B cell (primary cell): ENCODE measurements around the gene ABCA4. TPM values are rescaled to one million over a fixed set of nuclear protein-coding genes. Genes with fewer than 3 reads are reported as not detected.
"Not testable (repeated sequence)": the region's sequence is repeated elsewhere in the genome, so short reads cannot be mapped to it uniquely, and the experiment has no call there.

Source experiments
- ATAC-seq: fragments of 200-7000 bp; cut with Tn5 transposase; one replicate; pipeline ENCODE4 v1.10.0; 2021; ENCODE audit warnings: low read depth, mild to moderate bottlenecking, moderate number of reproducible peaks, moderate library complexity
- CTCF ChIA-PET: fragments of 350-600 bp; sonication (Branson Sonifier 250); formaldehyde crosslinking; loops from one replicate; lab custom pipeline; 2021; ENCODE audit warnings: antibody characterized with exemption, inconsistent platforms; lab: Charles Lee
- POLR2A ChIA-PET: fragments of 350-600 bp; sonication (Branson Sonifier 250); formaldehyde crosslinking; loops from one replicate; lab custom pipeline; 2021; ENCODE audit warnings: antibody characterized with exemption; lab: Charles Lee
- DNase-seq: peaks from one replicate; pipeline ENCODE4 v3.0.0; 2013
- H2AFZ ChIP-seq: 2 replicates; pipeline ENCODE4 v1.6.1; 2012; ENCODE audit warnings: mild to moderate bottlenecking, low read depth, low read length; ENCODE audit not compliant: insufficient read depth, poor library complexity, severe bottlenecking
- H3K27ac ChIP-seq, 2 donors: 1 replicate in 1 of 2; 2 replicates in 1 of 2; pipeline ENCODE4 v1.5.1; 2012 to 2013; ENCODE audit warnings: low read length in 2 of 2, mild to moderate bottlenecking in 2 of 2, moderate library complexity in 1 of 2
- H3K27me3 ChIP-seq, 4 experiments: fragments of 200-600 bp in 1 of 4; sonication (generic) in 1 of 4; replicated peaks in 1 of 4; 1 replicate in 2 of 4; 2 replicates in 2 of 4; pipeline versions ENCODE4 v1.6.1 to v1.7.0; 2013 to 2016; ENCODE audit warnings: low read length in 3 of 4, mild to moderate bottlenecking in 2 of 4, mixed read lengths in 1 of 4, moderate library complexity in 1 of 4; ENCODE audit not compliant: insufficient read depth in 4 of 4, control insufficient read depth in 3 of 4; ENCODE audit errors: control extremely low read depth in 1 of 4
- H3K36me3 ChIP-seq, 2 experiments: replicated peaks in 1 of 2; 1 replicate in 1 of 2; 2 replicates in 1 of 2; pipeline versions ENCODE4 v1.6.1 to v1.7.1; 2013; ENCODE audit warnings: low read length in 1 of 2; ENCODE audit not compliant: insufficient read depth in 2 of 2, control insufficient read depth in 1 of 2; ENCODE audit errors: control extremely low read depth in 1 of 2, extremely low read depth in 1 of 2
- H3K4me1 ChIP-seq, 2 donors: fragments of 200-600 bp in 1 of 2; sonication (generic) in 1 of 2; 1 replicate in 1 of 2; 2 replicates in 1 of 2; pipeline versions ENCODE4 v1.5.1 to v1.6.1; 2013 to 2017; ENCODE audit warnings: low read length in 2 of 2; ENCODE audit not compliant: control insufficient read depth in 2 of 2, insufficient read depth in 2 of 2
- H3K4me2 ChIP-seq: replicated peaks from 2 replicates; pipeline ENCODE3; 2012; ENCODE audit warnings: mild to moderate bottlenecking, low read depth, low read length; ENCODE audit not compliant: poor library complexity, severe bottlenecking
- H3K4me3 ChIP-seq, 5 experiments: fragments of 200-600 bp in 1 of 5; sonication (generic) in 1 of 5; 1 replicate in 3 of 5; 2 replicates in 2 of 5; pipeline versions ENCODE4 v1.5.1 to v1.7.0; 2011 to 2016; ENCODE audit warnings: low read length in 4 of 5, mild to moderate bottlenecking in 4 of 5, low read depth in 2 of 5, control low read depth in 1 of 5, moderate library complexity in 1 of 5; ENCODE audit not compliant: insufficient read depth in 1 of 5; ENCODE audit errors: control extremely low read depth in 1 of 5, extremely low read depth in 1 of 5
- H3K79me2 ChIP-seq: fragments of 200-600 bp; sonication (generic); one replicate; pipeline ENCODE4 v1.6.0; 2016; ENCODE audit warnings: low read length; ENCODE audit not compliant: control insufficient read depth, insufficient read depth
- H3K9ac ChIP-seq: fragments of 200-600 bp; sonication (generic); 2 replicates; pipeline ENCODE4 v1.6.1; 2017; ENCODE audit warnings: mild to moderate bottlenecking, low read length, moderate library complexity
- H3K9me3 ChIP-seq, 3 donors: one replicate each; pipeline versions ENCODE4 v1.6.1 to v1.7.1; 2013; ENCODE audit warnings: low read length in 2 of 3; ENCODE audit not compliant: control insufficient read depth in 2 of 3, insufficient read depth in 1 of 3; ENCODE audit errors: control extremely low read depth in 1 of 3
- H4K20me1 ChIP-seq: 2 replicates; pipeline ENCODE4 v1.6.0; 2012; ENCODE audit warnings: mild to moderate bottlenecking, low read length; ENCODE audit not compliant: insufficient read depth, control insufficient read depth, poor library complexity, severe bottlenecking
- H3K27ac Mint-ChIP-seq: one replicate; pipeline ENCODE4 v1.8.0; 2021; ENCODE audit warnings: mixed read lengths
- H3K27me3 Mint-ChIP-seq: one replicate; pipeline ENCODE4 v1.8.0; 2021; ENCODE audit warnings: mixed read lengths
- H3K4me1 Mint-ChIP-seq: one replicate; pipeline ENCODE4 v1.8.0; 2021; ENCODE audit warnings: mixed read lengths
- H3K4me3 Mint-ChIP-seq: one replicate; pipeline ENCODE4 v1.8.0; 2021; ENCODE audit warnings: mixed read lengths
- H3K9me3 Mint-ChIP-seq: one replicate; pipeline ENCODE4 v1.8.0; 2022; ENCODE audit warnings: mixed read lengths; ENCODE audit not compliant: insufficient read depth
- CTCF ChIP-seq: fragments of 200-600 bp; IDR thresholded peaks from one replicate; pipeline ENCODE4 v1.8.0; 2022; ENCODE audit warnings: antibody characterized with exemption, mild to moderate bottlenecking
- EZH2 ChIP-seq: IDR thresholded peaks from 2 replicates; pipeline ENCODE4 v1.6.1; 2012; ENCODE audit warnings: borderline replicate concordance, low read depth, mild to moderate bottlenecking, moderate library complexity, low read length; ENCODE audit not compliant: insufficient read depth, poor library complexity, severe bottlenecking
- WGBS: methylation state at CpG from one replicate; pipeline ENCODE4 v1.1.5; 2013; ENCODE audit warnings: missing lambda C conversion rate; ENCODE audit not compliant: insufficient coverage; 5-methylcytosine and 5-hydroxymethylcytosine counted together
- intact Hi-C: fragments of 100-400 bp; cut with micrococcal nuclease; formaldehyde crosslinking; loops from one replicate; pipeline ENCODE4 v1.10.0; 2022
- polyA plus RNA-seq: library from polyadenylated mRNA; depleted of rRNA; stranded (reverse); fragments of >200 nt; gene quantifications from 2 replicates; pipeline ENCODE4 v1.2.3, GENCODE V29; 2012
- total RNA-seq, 2 donors: library from RNA; stranded (reverse); fragments of 120-200 nt in 1 of 2; gene quantifications; 1 replicate in 1 of 2; 2 replicates in 1 of 2; pipeline versions ENCODE4 v1.2.3 to v1.2.4, GENCODE V29; 2013 to 2022

The ABCA4 gene
- total and polyA plus RNA-seq, 2 donors (not counting 1 experiment from before 2014, with no cell fraction given) = not detected

GRCh38 chr1:93999840-94000415 lies 121.0 kb downstream of the ABCA4 start:
- no CpG with 5 or more reads among the region's 3 CpGs for WGBS
- Histone ChIP-seq H3K4me3 (no peak overlapping the region), H3K36me3 (no peaks in the 10 kb centered on the region), H4K20me1 (no peaks in the 10 kb centered on the region), H2AFZ (no peak overlapping the region), H3K4me2 (no peak overlapping the region), H3K4me1 (no peaks in the 10 kb centered on the region), H3K27ac (no peak overlapping the region), H3K79me2 (no peaks in the 10 kb centered on the region), H3K9ac (no peak overlapping the region), H3K27me3 (no peaks in the 10 kb centered on the region), H3K9me3 (no peaks in the 10 kb centered on the region)
- ATAC-seq = no peak
- CTCF ChIA-PET = no interaction called here
- Mint-ChIP-seq H3K4me1 (no peaks in the 10 kb centered on the region), H3K4me3 (no peak overlapping the region), H3K27ac (no peak overlapping the region), H3K27me3 (peaks cover 16% of the 10 kb centered on the region), H3K9me3 (no peaks in the 10 kb centered on the region)
- no peak for DNase-seq
- TF ChIP-seq EZH2 (no peak), CTCF (no peak)
- intact Hi-C loops = no loop called here
- POLR2A ChIA-PET = no interaction called here

DNA sequence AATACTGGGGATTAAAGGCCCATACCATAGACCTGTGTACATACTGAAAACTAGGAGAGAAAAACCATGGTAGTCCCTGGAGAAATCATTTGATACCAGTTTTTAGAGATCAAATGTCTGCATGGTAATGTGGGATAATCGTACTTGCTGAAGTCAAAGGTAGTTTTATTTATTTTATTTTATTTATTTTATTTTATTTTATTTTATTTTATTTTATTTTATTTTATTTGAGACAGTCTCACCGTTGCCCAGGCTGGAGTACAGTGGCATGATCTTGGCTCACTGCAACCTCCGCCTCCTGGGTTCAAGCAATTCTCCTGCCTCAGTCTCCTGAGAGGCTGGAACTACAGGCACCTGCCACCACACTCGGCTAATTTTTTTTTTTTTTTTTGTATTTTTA lies 122.4 kb downstream of the ABCA4 start:
- H3K4me2 ChIP-seq, H3K4me3 Mint-ChIP-seq, POLR2A ChIA-PET: not testable (repeated sequence)

More for the DNA sequence above, 122.4 kb downstream of the ABCA4 start:
- H4K20me1 ChIP-seq, H3K79me2 ChIP-seq, DNase-seq, H3K27me3 ChIP-seq, CTCF ChIA-PET, H3K9me3 Mint-ChIP-seq, H3K4me3 ChIP-seq, intact Hi-C loops, ATAC-seq, H3K36me3 ChIP-seq, H3K9ac ChIP-seq, H3K4me1 ChIP-seq, H3K4me1 Mint-ChIP-seq, H2AFZ ChIP-seq, H3K27ac ChIP-seq, H3K27ac Mint-ChIP-seq, H3K9me3 ChIP-seq: not testable (repeated sequence)
- peaks cover 18% of the 10 kb centered on the region for H3K27me3 Mint-ChIP-seq
- WGBS = no CpG with 5 or more reads among the region's 4 CpGs
